Caco-2 (cell line): ENCODE measurements around the gene LYST. TPM values are rescaled to one million over a fixed set of nuclear protein-coding genes. Genes with fewer than 3 reads are reported as not detected.

Experiments
- BruUV-seq: library from RNA; stranded (reverse); fragments of 400-500 nt; replicated peaks from 2 replicates; lab custom pipeline; 2021; lab: Mats Ljungman, UMichigan
- CTCF ChIA-PET: fragments of 300-600 bp; sonication (Branson Sonifier 250); formaldehyde crosslinking; loops from one replicate; lab custom pipeline; 2022; ENCODE audit warnings: antibody characterized with exemption; lab: Charles Lee
- POLR2A ChIA-PET: fragments of 300-600 bp; sonication (Branson Sonifier 250); formaldehyde crosslinking; loops from one replicate; lab custom pipeline; 2022; ENCODE audit warnings: antibody characterized with exemption; lab: Charles Lee
- DNase-seq, 2 experiments: peaks; one replicate each; pipeline versions ENCODE4 v3.0.0 to v3.0.0-alpha.2; 2020 to 2022
- H3K27me3 ChIP-seq: replicated peaks from 2 replicates; pipeline ENCODE4 v1.6.0; 2011; ENCODE audit warnings: low read length; ENCODE audit not compliant: control insufficient read depth, insufficient read depth
- H3K36me3 ChIP-seq: 2 replicates; pipeline ENCODE4 v1.5.1; 2011; ENCODE audit warnings: low read length; ENCODE audit not compliant: control insufficient read depth, insufficient read depth
- H3K4me1 ChIP-seq: fragments of 250-450 bp; sonication (Bioruptor Pico); 2 replicates; pipeline ENCODE4 v1.5.1; 2020; ENCODE audit warnings: mild to moderate bottlenecking
- H3K4me3 ChIP-seq: 2 replicates; pipeline ENCODE4 v1.5.1; 2011; ENCODE audit warnings: low read depth, mild to moderate bottlenecking, control low read depth, low read length
- H3K9me3 ChIP-seq: fragments of 250-450 bp; sonication (Bioruptor Pico); 2 replicates; pipeline ENCODE4 v1.5.1; 2020; ENCODE audit warnings: mild to moderate bottlenecking, moderate library complexity
- H3K27ac Mint-ChIP-seq: one replicate; pipeline ENCODE4 v1.8.0; 2022; ENCODE audit warnings: mixed read lengths; ENCODE audit not compliant: unreplicated experiment
- H3K27me3 Mint-ChIP-seq: one replicate; pipeline ENCODE4 v1.8.0; 2022; ENCODE audit warnings: mixed read lengths; ENCODE audit not compliant: insufficient read depth, unreplicated experiment
- H3K36me3 Mint-ChIP-seq: one replicate; pipeline ENCODE4 v1.8.0; 2022; ENCODE audit warnings: mild to moderate bottlenecking, mixed read lengths; ENCODE audit not compliant: insufficient read depth, unreplicated experiment
- H3K4me1 Mint-ChIP-seq: one replicate; pipeline ENCODE4 v1.8.0; 2022; ENCODE audit warnings: low read depth, mixed read lengths; ENCODE audit not compliant: unreplicated experiment
- H3K4me3 Mint-ChIP-seq: one replicate; pipeline ENCODE4 v1.8.0; 2022; ENCODE audit warnings: mild to moderate bottlenecking, moderate library complexity, mixed read lengths; ENCODE audit not compliant: unreplicated experiment
- H3K9me3 Mint-ChIP-seq: one replicate; pipeline ENCODE4 v1.8.0; 2022; ENCODE audit warnings: mixed read lengths; ENCODE audit not compliant: unreplicated experiment
- CTCF ChIP-seq, 2 experiments: fragments of 200-600 bp in 1 of 2; IDR thresholded peaks; 1 replicate in 1 of 2; 2 replicates in 1 of 2; pipeline versions ENCODE4 v1.5.1 to v1.8.0; 2011 to 2022; ENCODE audit warnings: antibody characterized with exemption in 1 of 2, control low read depth in 1 of 2, inconsistent platforms in 1 of 2, low read depth in 1 of 2, low read length in 1 of 2, mild to moderate bottlenecking in 1 of 2, moderate library complexity in 1 of 2; ENCODE audit not compliant: insufficient read depth in 1 of 2, severe bottlenecking in 1 of 2, unreplicated experiment in 1 of 2
- intact Hi-C: fragments of 100-400 bp; cut with micrococcal nuclease; formaldehyde crosslinking; loops from one replicate; pipeline ENCODE4 v1.10.0; 2022; ENCODE audit not compliant: unreplicated experiment
- total RNA-seq: library from RNA; stranded (reverse); gene quantifications from 2 replicates; pipeline ENCODE4 v1.2.3, GENCODE V29; 2022

LYST gene
- total RNA-seq, 1 experiment from 2014 or later, result 5.6 TPM

GRCh38 chr1:235876402-235876841, 9.7 kb upstream of the LYST start:
- ChIA-PET CTCF (interaction anchor here (1.1 kb wide), 1 partner anchor 10 kb away, joined by 3 read pairs; the partner anchor contains the start of gene LYST), POLR2A (no interaction called here)
- Histone ChIP-seq H3K27me3 (no peaks in the 10 kb centered on the region), H3K36me3 (no peaks in the 10 kb centered on the region), H3K9me3 (no peaks in the 10 kb centered on the region), H3K4me3 (no peak overlapping the region), H3K4me1 (no peaks in the 10 kb centered on the region)
- no peak for TF ChIP-seq CTCF (IDR thresholded peaks at IDR 0.05; ENCODE audit: insufficient read depth in 1 of 2, low read depth in 1 of 2, low read length in 1 of 2, severe bottlenecking in 1 of 2, unreplicated experiment in 1 of 2)
- intact Hi-C loops, result no loop called here
- no peak for DNase-seq
- Mint-ChIP-seq H3K27ac (no peak overlapping the region), H3K27me3 (no peaks in the 10 kb centered on the region), H3K36me3 (no peaks in the 10 kb centered on the region), H3K4me1 (no peaks in the 10 kb centered on the region), H3K9me3 (no peaks in the 10 kb centered on the region), H3K4me3 (no peak overlapping the region)
- no TSS peak for BruUV-seq

DNA sequence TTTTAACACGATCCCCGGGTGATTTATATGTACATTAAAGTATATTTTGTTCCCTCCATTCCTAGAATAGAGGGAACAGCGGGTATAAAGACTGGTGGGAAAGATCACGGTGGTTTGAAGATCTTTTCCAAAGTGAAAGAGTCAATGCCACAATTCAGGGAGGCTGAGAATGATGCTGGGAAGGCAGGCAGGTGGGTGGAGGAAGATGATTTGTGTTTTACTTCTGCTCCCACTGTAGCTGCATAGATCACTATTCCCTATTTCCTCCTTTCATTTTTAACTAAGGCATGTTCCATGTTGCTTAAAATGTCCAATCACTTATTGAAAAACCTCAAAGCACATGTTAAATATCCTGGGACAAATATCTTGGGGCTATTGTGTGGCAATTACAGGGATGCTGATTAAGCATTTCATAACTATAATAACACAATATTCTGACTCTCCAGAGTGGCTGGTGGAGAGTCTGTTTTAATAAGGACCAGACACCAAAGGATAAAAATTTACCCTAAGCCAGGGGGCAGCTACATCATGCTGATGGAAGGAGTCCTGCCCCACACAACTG, 8.4 kb upstream of the LYST start:
- no peaks in the 10 kb centered on the region for H3K36me3 ChIP-seq
- Mint-ChIP-seq H3K9me3 (no peaks in the 10 kb centered on the region), H3K27me3 (no peaks in the 10 kb centered on the region), H3K4me1 (no peaks in the 10 kb centered on the region), H3K4me3 (no peak overlapping the region), H3K36me3 (no peaks in the 10 kb centered on the region), H3K27ac (no peak overlapping the region)
- no peaks in the 10 kb centered on the region for H3K27me3 ChIP-seq
- no peaks in the 10 kb centered on the region for H3K9me3 ChIP-seq
- H3K4me1 ChIP-seq, result no peaks in the 10 kb centered on the region
- TF ChIP-seq CTCF (IDR thresholded peaks at IDR 0.05; ENCODE audit: insufficient read depth in 1 of 2, low read depth in 1 of 2, low read length in 1 of 2, severe bottlenecking in 1 of 2, unreplicated experiment in 1 of 2), result no peak
- no peak for DNase-seq
- ChIA-PET CTCF (no interaction called here), POLR2A (no interaction called here)
- BruUV-seq, result no TSS peak
- intact Hi-C loops, result no loop called here
- H3K4me3 ChIP-seq, result no peak overlapping the region

- H3K36me3 Mint-ChIP-seq, result no peaks in the 10 kb centered on the region
- POLR2A ChIA-PET, result no interaction called here
- no peaks in the 10 kb centered on the region for H3K27me3 ChIP-seq
- H3K4me1 ChIP-seq, result no peaks in the 10 kb centered on the region
- H3K9me3 Mint-ChIP-seq, result no peaks in the 10 kb centered on the region
- no peak overlapping the region for H3K27ac Mint-ChIP-seq
- BruUV-seq, result no TSS peak
- no peaks in the 10 kb centered on the region for H3K9me3 ChIP-seq
- H3K27me3 Mint-ChIP-seq, result peaks cover 2% of the 10 kb centered on the region
- CTCF ChIA-PET, result no interaction called here
- H3K4me1 Mint-ChIP-seq, result no peaks in the 10 kb centered on the region
- no peak overlapping the region for H3K4me3 Mint-ChIP-seq
- no peak for TF ChIP-seq CTCF (IDR thresholded peaks at IDR 0.05; ENCODE audit: insufficient read depth in 1 of 2, low read depth in 1 of 2, low read length in 1 of 2, severe bottlenecking in 1 of 2, unreplicated experiment in 1 of 2)
- H3K36me3 ChIP-seq, result no peaks in the 10 kb centered on the region
- H3K4me3 ChIP-seq, result no peak overlapping the region
- no peak for DNase-seq
- intact Hi-C loops, result no loop called here
These were observed 7.6 kb upstream of the LYST start for GRCh38 chr1:235874261-235874660.
